GM13977 (cell line): ENCODE measurements around the gene IFITM10.
A peak's percentile ranks its signal among the peaks of the same experiment; 100 is the strongest.

Experiments
- DNase-seq: peaks from one replicate; pipeline ENCODE4 v3.0.0; 2012; ENCODE audit warnings: low spot score
- in situ Hi-C: fragments of 300-500 bp; cut with MboI; formaldehyde crosslinking; loops from one replicate; pipeline ENCODE4 v1.12.0; 2022; ENCODE audit warnings: low sequenced_read_pairs, low pct_unique_long_range_greater_than_20kb, mixed read lengths, inconsistent platforms; ENCODE audit not compliant: unreplicated experiment
- TF ChIP-seq, protein P1 (sequence below): IDR thresholded peaks from 2 replicates; pipeline ENCODE4 v1.5.1; 2012; ENCODE audit warnings: mild to moderate bottlenecking, control low read depth; ENCODE audit not compliant: insufficient read depth; ENCODE audit errors: extremely low read depth, missing control alignments

IFITM10 gene

DNA sequence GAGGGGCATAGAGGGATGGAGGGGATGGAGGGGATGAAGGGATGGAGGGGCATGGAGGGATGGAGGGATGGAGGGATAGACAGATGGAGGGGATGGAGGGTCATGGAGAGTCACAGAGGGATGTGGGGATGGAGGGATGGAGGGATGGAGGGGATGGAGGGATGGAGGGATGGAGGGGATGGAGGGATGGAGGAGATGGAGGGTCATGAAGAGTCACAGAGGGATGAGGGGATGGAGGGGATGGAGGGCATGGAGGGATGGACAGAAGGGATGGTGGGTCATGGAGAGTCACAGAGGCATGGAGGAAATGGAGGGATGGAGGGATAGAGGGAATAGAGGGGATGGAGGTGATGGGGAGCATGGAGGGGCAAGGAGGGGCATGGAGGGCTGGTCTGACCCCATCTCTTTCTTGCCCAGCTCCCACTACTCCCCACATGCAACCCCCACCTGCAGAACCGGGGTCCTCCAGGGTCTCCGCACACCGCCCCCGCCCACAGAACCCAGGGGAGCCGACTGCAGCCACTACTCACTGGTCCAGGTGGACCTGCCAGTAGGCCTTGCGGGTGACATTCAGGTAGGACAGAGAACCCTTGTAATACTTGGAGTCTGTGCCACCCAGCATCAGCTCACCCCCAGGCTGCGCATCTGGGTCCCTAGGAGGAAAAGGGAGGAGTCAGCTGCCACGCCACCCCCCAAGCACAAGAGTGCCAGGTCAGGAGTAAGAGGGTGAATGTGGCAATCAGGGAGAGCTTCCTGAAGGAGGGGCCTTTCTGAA is 4.2 kb upstream of the IFITM10 start:
- no peak for DNase-seq
- TF ChIP-seq, protein P1, sequence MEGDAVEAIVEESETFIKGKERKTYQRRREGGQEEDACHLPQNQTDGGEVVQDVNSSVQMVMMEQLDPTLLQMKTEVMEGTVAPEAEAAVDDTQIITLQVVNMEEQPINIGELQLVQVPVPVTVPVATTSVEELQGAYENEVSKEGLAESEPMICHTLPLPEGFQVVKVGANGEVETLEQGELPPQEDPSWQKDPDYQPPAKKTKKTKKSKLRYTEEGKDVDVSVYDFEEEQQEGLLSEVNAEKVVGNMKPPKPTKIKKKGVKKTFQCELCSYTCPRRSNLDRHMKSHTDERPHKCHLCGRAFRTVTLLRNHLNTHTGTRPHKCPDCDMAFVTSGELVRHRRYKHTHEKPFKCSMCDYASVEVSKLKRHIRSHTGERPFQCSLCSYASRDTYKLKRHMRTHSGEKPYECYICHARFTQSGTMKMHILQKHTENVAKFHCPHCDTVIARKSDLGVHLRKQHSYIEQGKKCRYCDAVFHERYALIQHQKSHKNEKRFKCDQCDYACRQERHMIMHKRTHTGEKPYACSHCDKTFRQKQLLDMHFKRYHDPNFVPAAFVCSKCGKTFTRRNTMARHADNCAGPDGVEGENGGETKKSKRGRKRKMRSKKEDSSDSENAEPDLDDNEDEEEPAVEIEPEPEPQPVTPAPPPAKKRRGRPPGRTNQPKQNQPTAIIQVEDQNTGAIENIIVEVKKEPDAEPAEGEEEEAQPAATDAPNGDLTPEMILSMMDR = no peak
- in situ Hi-C loops = no loop called here

- TF ChIP-seq, protein P1 = no peak
- in situ Hi-C loops = no loop called here
- no peak for DNase-seq
Measured at GRCh38 chr11:1753929-1754305, 3.5 kb upstream of the IFITM10 start.

- DNase-seq = no peak
- in situ Hi-C loops = no loop called here
- TF ChIP-seq, protein P1 = no peak
Measured at GRCh38 chr11:1753229-1753928, 3.0 kb upstream of the IFITM10 start.

DNA sequence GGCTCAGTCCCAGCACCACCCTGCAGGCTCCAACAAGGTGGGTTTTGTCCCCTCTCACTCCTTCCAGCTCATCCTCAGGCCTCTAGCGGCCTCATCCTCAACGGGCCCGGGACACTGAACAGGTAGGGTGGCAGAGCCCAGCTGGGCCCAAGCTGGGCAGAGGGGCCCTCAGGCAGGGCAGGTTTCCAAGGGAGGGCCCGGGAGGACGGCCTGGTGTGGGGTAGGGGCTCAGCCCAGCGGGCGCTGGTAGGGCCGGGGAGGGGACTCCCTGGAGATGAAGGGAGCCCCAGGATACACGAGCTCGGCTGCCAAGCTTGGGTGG is 2.5 kb upstream of the IFITM10 start:
- TF ChIP-seq, protein P1 = no peak
- no peak for DNase-seq
- in situ Hi-C loops = no loop called here

- in situ Hi-C loops = no loop called here
- peak; percentile 38 for DNase-seq
- TF ChIP-seq, protein P1 = no peak
Measured at GRCh38 chr11:1751999-1752906, 1.9 kb upstream of the IFITM10 start.

DNA sequence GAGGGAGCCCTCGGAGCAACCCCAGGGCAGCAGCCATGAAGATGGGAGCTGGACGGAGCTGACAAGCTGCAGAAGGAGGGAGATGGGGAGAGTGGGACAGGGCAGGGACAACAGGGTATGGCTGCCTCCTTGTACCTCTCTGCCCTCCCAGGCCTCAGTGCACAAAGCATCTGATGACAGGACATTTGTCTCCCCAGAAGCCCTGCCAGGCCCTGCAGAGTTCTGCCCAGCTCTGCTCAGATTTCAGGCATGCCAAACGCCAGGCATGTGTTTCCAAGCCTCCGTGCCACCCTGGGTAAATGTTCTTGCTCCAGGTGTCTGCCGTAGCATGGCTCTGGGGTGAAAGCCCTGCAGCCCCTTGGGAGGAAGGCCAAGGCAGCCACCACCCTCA is 1.1 kb upstream of the IFITM10 start:
- DNase-seq = peak; percentile 45
- TF ChIP-seq, protein P1 = no peak
- in situ Hi-C loops = no loop called here
